Measurements from ENCODE around the gene TAF4B. TPM values are rescaled to one million over a fixed set of nuclear protein-coding genes. Genes with fewer than 3 reads are reported as not detected.

The TAF4B gene
- total and polyA plus RNA-seq, 2 of the 8 experiments (the other 6 are each of a cell fraction or from before 2014, with no cell fraction given), result 9.3 to 19.8 TPM

DNA sequence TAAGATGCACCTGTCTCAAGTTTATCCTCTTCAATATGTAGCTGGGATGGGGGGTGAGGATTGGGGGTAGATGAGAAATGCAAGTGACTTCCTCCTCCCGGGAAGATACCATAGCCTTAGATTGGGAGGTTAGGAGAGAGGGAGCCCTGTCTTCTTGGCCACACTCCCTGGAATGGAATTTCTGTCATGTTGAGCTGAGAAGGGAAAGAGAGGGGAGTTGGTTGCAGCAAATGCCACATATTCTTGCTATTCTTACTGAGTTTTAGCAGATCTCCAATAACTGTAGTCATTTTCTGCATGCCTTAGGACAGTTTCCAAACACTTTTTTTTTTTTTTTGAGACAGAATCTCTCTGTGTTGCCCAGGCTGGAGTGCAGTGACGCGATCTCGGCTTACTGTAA is 35.9 kb downstream of the TAF4B start:
- Histone ChIP-seq H4K20me1 (replicated peaks in 1 of 2; ENCODE audit: control insufficient read depth in 1 of 2, insufficient read depth in 2 of 2, low read length in 2 of 2) (peaks cover 0 to 5% of the 10 kb centered on the region in 2 experiments), H2BK12ac (ENCODE audit: low read depth, low read length) (no peak overlapping the region), H2BK120ac (replicated peaks; ENCODE audit: low read depth, low read length) (no peak overlapping the region), H3K27me3 (replicated peaks in 1 of 4; ENCODE audit: control insufficient read depth in 3 of 4, extremely low read depth in 1 of 4, insufficient read depth in 3 of 4, low read length in 3 of 4) (no peaks in the 10 kb centered on the region), H3K4me2 (ENCODE audit: insufficient read depth in 1 of 2, low read depth in 2 of 2, low read length in 2 of 2) (no peak overlapping the region), H3K23ac (ENCODE audit: insufficient read length) (no peak overlapping the region), H3K18ac (ENCODE audit: extremely low read depth, low read length) (no peak overlapping the region), H3K9me3 (ENCODE audit: insufficient read depth in 2 of 2, low read depth in 1 of 2, low read length in 1 of 2) (no peaks in the 10 kb centered on the region; a peak in 1 of 4 replicates), H3K14ac (ENCODE audit: insufficient read length) (no peak overlapping the region), H2AFZ (ENCODE audit: low read length) (no peak overlapping the region), H4K91ac (replicated peaks; ENCODE audit: insufficient read length, low read length) (no peak overlapping the region), H3K4me3 (ENCODE audit: extremely low read depth in 1 of 4, insufficient read depth in 2 of 4, low read depth in 3 of 4, low read length in 4 of 4) (no peak overlapping the region), H2BK5ac (ENCODE audit: low read depth, low read length) (no peak overlapping the region), H3K56ac (replicated peaks; ENCODE audit: insufficient read length, low read depth, low read length) (no peak overlapping the region), H3K79me1 (ENCODE audit: low read depth, low read length) (0 out of 2 replicates have a peak, but pooled peaks cover 2% of the 10 kb centered on the region), H3K9ac (replicated peaks in 1 of 4; ENCODE audit: extremely low read depth in 1 of 4, low read depth in 3 of 4, low read length in 3 of 4) (no peak overlapping the region), H3K4me1 (replicated peaks in 1 of 4; ENCODE audit: control insufficient read depth in 3 of 4, insufficient read depth in 4 of 4, low read length in 3 of 4) (peaks cover 0 to 4% (median 0%) of the 10 kb centered on the region in 4 experiments; a peak in 2 of 7 replicates), H4K5ac (ENCODE audit: insufficient read length, low read depth, low read length) (no peak overlapping the region), H3K27ac (ENCODE audit: low read depth, low read length) (no peak overlapping the region), H2AK5ac (ENCODE audit: low read depth, low read length) (no peak overlapping the region), H2BK15ac (ENCODE audit: low read length) (no peak overlapping the region), H4K8ac (ENCODE audit: extremely low read depth, insufficient read depth, low read length) (no peak overlapping the region), H2BK20ac (ENCODE audit: low read length) (no peak overlapping the region), H3K23me2 (ENCODE audit: low read depth, low read length) (no peaks in the 10 kb centered on the region), H3K4ac (replicated peaks; ENCODE audit: insufficient read length, low read depth, low read length) (no peak overlapping the region), H3K79me2 (ENCODE audit: control insufficient read depth in 1 of 2, insufficient read depth in 2 of 2, low read length in 2 of 2) (peaks cover 2 to 69% of the 10 kb centered on the region in 2 experiments; a peak in 3 of 4 replicates), H3K36me3 (ENCODE audit: control insufficient read depth in 2 of 4, insufficient read depth in 4 of 4, low read length in 3 of 4) (peaks cover 0 to under 1% (median 0%) of the 10 kb centered on the region in 4 experiments; a peak in 2 of 8 replicates)
- TF ChIP-seq ASH2L (IDR thresholded peaks at IDR 0.05; ENCODE audit: low read length), result no peak
- no peak for TF ChIP-seq CREB1 (IDR thresholded peaks at IDR 0.05)
- no peak for TF ChIP-seq EP300 (IDR thresholded peaks at IDR 0.05; ENCODE audit: borderline replicate concordance in 1 of 2, low read depth in 2 of 2, low read length in 2 of 2)
- no peak for TF ChIP-seq BCL11A (IDR thresholded peaks at IDR 0.05; ENCODE audit: low read depth in 2 of 2, low read length in 2 of 2)
- no peak for TF ChIP-seq SP1 (IDR thresholded peaks at IDR 0.05; ENCODE audit: low read depth, low read length)
- TF ChIP-seq CTBP2 (IDR thresholded peaks at IDR 0.05; ENCODE audit: borderline replicate concordance, insufficient read depth, insufficient read length, low read length), result no peak
- TF ChIP-seq RFX5 (IDR thresholded peaks at IDR 0.05; ENCODE audit: borderline replicate concordance, low read depth, low read length), result no peak
- no peak for TF ChIP-seq POLR2A (IDR thresholded peaks at IDR 0.05; ENCODE audit: control extremely low read depth in 1 of 2, low read depth in 2 of 2, low read length in 2 of 2)
- no peak for TF ChIP-seq MAFK (IDR thresholded peaks at IDR 0.05; ENCODE audit: low read depth, low read length)
- no peak for TF ChIP-seq CHD2 (IDR thresholded peaks at IDR 0.05; ENCODE audit: low read length)
- DNase-seq (ENCODE audit: low read depth in 1 of 2, low spot score in 2 of 2) (no peak), FAIRE-seq (no peak)
- ChIA-PET CTCF (ENCODE audit: partially characterized antibody) (no interaction called here), POLR2A (ENCODE audit: partially characterized antibody) (interaction anchor here (0.6 to 1.0 kb wide), 3 partner anchors 38 to 394 kb away, joined by 3 to 4 read pairs (median 3); no protein-coding TSS in a partner anchor)
- 83% methylated on average over 4 of the region's 4 CpGs; no CpG with 5 or more reads in 1 of the 2 experiments for WGBS, 2 experiments (ENCODE audit: extremely low coverage in 1 of 2, insufficient coverage in 1 of 2, insufficient read length in 1 of 2, insufficient replicate concordance in 2 of 2, low coverage in 1 of 2, low lambda C conversion rate in 2 of 2, missing lambda C conversion rate in 1 of 2)
